ENCODE results near the gene LRRC38. TPM values are rescaled to one million over a fixed set of nuclear protein-coding genes. Genes with fewer than 3 reads are reported as not detected.
"Not testable (repeated sequence)": the region's sequence is repeated elsewhere in the genome, so short reads cannot be mapped to it uniquely, and the experiment has no call there.

Gene LRRC38
- total RNA-seq, 4 donors from 2014 or later = 0.39 to 1.7 (median 0.87) TPM; not detected in 1

DNA sequence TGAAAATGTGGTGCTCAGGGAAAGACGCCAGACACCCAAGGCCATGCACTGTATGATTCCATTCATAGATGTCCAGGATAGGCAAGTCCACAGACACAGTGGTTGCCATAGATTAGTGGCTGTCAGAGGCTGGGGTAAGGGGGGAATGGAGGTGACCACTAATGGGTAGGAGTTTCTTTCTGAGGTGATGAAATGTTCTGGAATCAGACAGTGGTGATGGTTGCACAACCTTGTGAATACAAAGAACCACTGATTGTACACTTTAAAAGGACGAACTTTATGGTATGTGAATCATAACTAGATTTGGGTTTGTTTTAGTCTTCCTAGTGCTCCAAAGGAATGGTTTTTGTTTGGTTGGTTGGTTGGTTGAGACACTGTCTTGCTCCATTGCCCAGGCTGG lies 51.8 kb downstream of the LRRC38 start:
- no peaks in the 10 kb centered on the region for H3K36me3 ChIP-seq
- 72 to 78% methylated on average over 2 of the region's 2 CpGs for WGBS, 2 donors

DNA sequence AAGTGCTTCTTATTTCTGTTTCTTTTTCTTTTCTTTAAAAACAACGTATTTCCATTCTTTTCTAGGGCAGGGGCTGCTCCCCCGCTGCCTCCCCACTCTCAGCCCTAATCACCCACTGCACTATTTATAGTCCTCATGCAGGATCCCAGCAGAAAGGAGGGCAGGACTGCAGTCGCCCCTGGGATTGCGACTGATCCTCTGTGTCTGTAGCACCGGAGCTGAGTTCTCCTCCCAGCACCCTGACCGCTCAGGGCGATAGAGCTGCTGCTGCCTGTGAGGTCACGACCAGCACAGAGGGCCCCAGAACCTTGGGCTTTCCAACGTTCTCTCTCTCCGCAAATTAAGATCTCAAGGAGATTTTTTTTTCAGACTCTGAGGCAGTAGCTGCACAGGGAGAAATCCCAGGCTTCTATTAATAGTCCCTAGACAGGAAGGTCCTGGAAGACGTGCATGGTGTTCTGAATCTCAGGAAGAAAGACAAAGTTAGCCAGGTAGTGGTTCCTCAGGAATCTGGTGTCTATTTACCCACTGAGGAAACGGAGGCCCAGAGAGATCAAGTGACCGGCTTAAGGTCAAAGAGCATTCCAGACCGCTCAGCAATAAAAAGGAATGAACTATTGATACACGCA lies 56.8 kb downstream of the LRRC38 start:
- Histone ChIP-seq H3K36me3 (no peaks in the 10 kb centered on the region), H3K27ac (no peak overlapping the region), H3K27me3 (no peaks in the 10 kb centered on the region), H3K9me3 (peaks cover 0 to 12% (median 0%) of the 10 kb centered on the region in 4 donors), H3K4me3 (no peak overlapping the region), H3K4me1 (no peaks in the 10 kb centered on the region)
- 47 to 57% methylated on average over 15 of the region's 15 CpGs for WGBS, 2 donors
- DNase-seq (ENCODE audit: low spot score in 2 of 2) = no peak
- TF ChIP-seq EP300 (IDR thresholded peaks at IDR 0.05) (no peak), CTCF (IDR thresholded peaks at IDR 0.05) (no peak), POLR2A (IDR thresholded peaks at IDR 0.05) (no peak)

More for the DNA sequence above, 51.8 kb downstream of the LRRC38 start:
- Histone ChIP-seq H3K27me3 (no peaks in the 10 kb centered on the region), H3K4me3 (no peak overlapping the region), H3K9me3 (no peaks in the 10 kb centered on the region), H3K27ac (no peak overlapping the region), H3K4me1 (peaks cover 0 to 5% (median 0%) of the 10 kb centered on the region in 4 donors)
- no peak for TF ChIP-seq EP300 (IDR thresholded peaks at IDR 0.05)
- no peak for TF ChIP-seq POLR2A (IDR thresholded peaks at IDR 0.05)
- no peak for TF ChIP-seq CTCF (IDR thresholded peaks at IDR 0.05)
- DNase-seq (ENCODE audit: low spot score in 2 of 2) = no peak

- peaks cover 0 to 12% (median 0%) of the 10 kb centered on the region in 4 donors for H3K9me3 ChIP-seq
- no peak overlapping the region for H3K4me3 ChIP-seq
- no peaks in the 10 kb centered on the region for H3K27me3 ChIP-seq
- no peak for TF ChIP-seq CTCF (IDR thresholded peaks at IDR 0.05)
- TF ChIP-seq POLR2A (IDR thresholded peaks at IDR 0.05) = no peak
- TF ChIP-seq EP300 (IDR thresholded peaks at IDR 0.05) = no peak
- no peak overlapping the region for H3K27ac ChIP-seq
- H3K36me3 ChIP-seq = no peaks in the 10 kb centered on the region
- no peaks in the 10 kb centered on the region for H3K4me1 ChIP-seq
- no peak for DNase-seq (ENCODE audit: low spot score in 2 of 2)
- 44 to 50% methylated on average over 6 of the region's 6 CpGs for WGBS, 2 donors
Measured at GRCh38 chr1:13451399-13451965, 62.3 kb downstream of the LRRC38 start.

- Histone ChIP-seq H3K36me3 (no peaks in the 10 kb centered on the region), H3K4me1 (no peaks in the 10 kb centered on the region), H3K27me3 (no peaks in the 10 kb centered on the region), H3K9me3 (peaks cover 0 to 10% (median 0%) of the 10 kb centered on the region in 4 donors), H3K27ac (no peak overlapping the region), H3K4me3 (no peak overlapping the region)
- 71 to 75% methylated on average over 6 to 7 of the region's 7 CpGs for WGBS, 2 donors
- TF ChIP-seq POLR2A (IDR thresholded peaks at IDR 0.05) (no peak), CTCF (IDR thresholded peaks at IDR 0.05) (no peak), EP300 (IDR thresholded peaks at IDR 0.05) (no peak)
- no peak for DNase-seq (ENCODE audit: low spot score in 2 of 2)
Measured at GRCh38 chr1:13450204-13450603, 63.6 kb downstream of the LRRC38 start.

DNA sequence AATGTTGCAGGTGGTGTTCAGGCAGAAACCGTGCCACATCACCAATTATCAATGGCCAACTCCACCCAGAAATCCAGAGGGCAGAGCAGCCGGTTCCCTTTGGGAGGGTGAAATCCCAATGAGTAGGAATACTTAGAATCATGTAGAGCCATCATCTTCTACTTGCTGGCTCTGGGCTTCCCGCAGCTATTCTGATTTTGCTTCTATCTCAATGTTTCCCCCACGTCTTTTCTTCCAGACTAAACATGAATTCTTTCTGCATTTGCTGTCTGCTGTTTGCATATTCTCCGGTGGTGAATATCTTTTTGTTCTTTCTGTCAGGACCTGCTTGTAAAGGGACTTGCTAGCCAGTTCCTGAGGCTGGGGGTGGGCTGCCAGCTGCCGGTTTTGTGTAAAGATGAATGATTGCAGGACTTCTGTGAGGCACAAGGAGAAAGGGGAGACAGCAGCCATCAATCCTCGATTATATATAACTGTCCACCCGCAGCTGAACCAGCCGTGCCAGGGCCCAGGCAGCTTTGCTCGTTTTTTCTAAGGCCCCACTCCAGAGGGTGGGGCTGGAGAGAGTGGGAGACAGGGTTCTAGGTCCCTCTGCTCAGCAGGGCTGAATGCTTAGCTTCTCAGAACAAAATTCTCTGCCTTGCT lies 70.3 kb downstream of the LRRC38 start:
- Histone ChIP-seq H3K36me3 (no peaks in the 10 kb centered on the region), H3K4me1 (no peaks in the 10 kb centered on the region), H3K27me3 (no peaks in the 10 kb centered on the region), H3K9me3 (no peaks in the 10 kb centered on the region), H3K4me3 (no peak overlapping the region), H3K27ac (no peak overlapping the region)
- DNase-seq (ENCODE audit: low spot score in 2 of 2) = no peak
- TF ChIP-seq EP300 (IDR thresholded peaks at IDR 0.05) (no peak), POLR2A (IDR thresholded peaks at IDR 0.05) (no peak), CTCF (IDR thresholded peaks at IDR 0.05) (no peak)
- WGBS, 2 donors = 35 to 43% methylated on average over 10 of the region's 10 CpGs

- H3K27me3 ChIP-seq; DNase-seq (ENCODE audit: low spot score in 2 of 2); H3K9me3 ChIP-seq; H3K4me1 ChIP-seq; H3K4me3 ChIP-seq; H3K36me3 ChIP-seq; H3K27ac ChIP-seq: not testable (repeated sequence)
- WGBS, 2 donors = 93 to 95% methylated on average over 24 to 31 of the region's 49 CpGs
Measured at GRCh38 chr1:13439104-13439783, 74.6 kb downstream of the LRRC38 start.
